NCI-H2107 (cell line): Measurements from ENCODE around the gene DSC3.

ENCODE experiments used
- DNase-seq: peaks from one replicate; lab custom pipeline; 2025; lab: John Stamatoyannopoulos, UW

The DSC3 gene

GRCh38 chr18:30971338-30971956 lies 71.1 kb downstream of the DSC3 start:
- no peak for DNase-seq

DNA sequence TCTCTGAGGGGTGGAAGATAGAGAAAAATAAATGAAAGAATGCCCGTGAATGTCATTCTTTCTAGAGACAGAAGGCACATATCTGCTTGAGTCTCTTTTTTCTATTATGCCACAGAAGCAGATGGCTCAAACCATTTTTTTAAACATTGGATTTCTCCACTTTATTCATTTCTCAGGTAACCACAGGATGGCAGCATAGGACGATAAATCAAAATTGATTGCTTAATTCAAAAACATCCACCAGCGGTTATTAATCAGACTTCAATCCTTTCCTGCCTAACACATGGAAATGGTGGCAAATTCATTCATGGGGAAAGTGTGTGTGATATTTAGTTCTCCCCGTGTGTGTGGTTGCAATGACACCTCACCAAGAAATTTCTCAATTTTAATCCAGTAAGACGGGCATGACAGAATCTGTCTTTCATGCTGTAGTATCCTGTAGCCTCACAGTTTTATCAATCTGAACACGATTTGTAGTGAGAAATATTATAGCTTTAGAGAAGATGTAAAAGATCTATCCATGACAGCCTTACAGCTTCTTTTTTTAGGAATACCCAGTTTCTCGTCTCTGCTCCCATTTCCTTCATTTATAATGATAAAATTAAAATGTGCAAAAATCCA lies 72.2 kb downstream of the DSC3 start:
- DNase-seq, result no peak

DNA sequence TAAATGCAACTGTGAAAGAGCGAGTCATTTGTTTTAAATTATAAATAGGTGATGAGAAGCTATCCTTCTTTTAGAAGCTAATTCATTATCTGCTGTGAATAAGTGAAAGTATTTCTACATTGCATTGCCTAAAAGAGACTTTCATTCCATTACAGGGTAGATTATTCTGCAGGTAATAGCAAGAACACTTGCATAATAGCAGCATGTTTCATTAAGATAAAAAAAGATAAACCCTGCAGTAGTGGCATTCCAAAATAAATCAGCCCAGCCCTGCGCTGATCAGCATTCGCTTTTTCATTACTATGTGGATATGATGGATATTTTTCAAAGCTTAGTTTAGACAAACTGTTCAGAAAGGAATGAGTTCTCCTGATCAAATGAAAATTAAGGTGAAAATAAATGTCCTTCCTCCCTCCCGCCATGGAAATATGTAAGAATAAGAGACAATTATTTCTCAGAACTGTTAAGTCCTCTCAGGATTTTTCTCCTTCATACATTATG lies 72.8 kb downstream of the DSC3 start:
- no peak for DNase-seq

GRCh38 chr18:30967701-30968100 lies 74.8 kb downstream of the DSC3 start:
- DNase-seq, result no peak

- no peak for DNase-seq
Observed at GRCh38 chr18:30965237-30965636, 77.3 kb downstream of the DSC3 start.

GRCh38 chr18:30960661-30961060 lies 81.9 kb downstream of the DSC3 start:
- DNase-seq, result no peak

DNA sequence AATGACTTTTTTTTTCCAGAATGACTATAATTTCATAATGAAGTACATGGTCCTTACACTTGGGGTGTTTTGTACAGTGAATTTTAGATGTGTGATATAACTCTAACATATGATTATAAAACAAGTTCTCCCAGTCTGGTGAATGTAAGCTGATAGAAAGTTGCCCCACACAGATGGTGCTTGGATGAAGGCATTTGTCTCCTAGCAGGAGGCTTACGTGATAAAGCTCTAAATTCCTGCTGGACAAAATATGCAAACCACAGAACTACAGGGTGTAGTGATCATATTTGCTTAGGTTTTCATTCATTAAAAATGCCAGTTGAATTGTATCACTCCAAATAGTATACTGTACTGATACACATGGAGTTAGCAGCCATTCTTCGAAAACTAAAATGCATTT lies 85.5 kb downstream of the DSC3 start:
- DNase-seq, result no peak

DNA sequence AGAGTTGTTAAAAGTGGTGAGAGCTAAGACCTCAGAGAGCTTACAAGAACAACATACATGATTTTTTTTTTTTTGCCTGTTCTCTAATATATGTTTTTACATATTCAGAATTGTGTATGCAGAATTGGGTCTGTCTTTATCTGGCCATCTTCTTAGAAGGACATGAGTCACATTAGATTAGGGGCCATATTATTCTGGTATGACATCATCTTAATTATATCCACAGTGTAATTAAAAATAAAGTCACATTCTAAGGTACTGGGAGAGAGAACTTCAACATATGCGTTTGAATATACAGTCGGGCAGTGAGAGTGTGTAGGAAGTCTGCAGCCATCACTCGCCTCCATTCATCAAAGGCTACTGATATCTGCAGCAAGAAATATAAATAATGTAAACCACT lies 88.3 kb downstream of the DSC3 start:
- DNase-seq, result no peak

- DNase-seq, result no peak
Observed at GRCh38 chr18:30945761-30946160, 96.8 kb downstream of the DSC3 start.

- no peak for DNase-seq
Observed at GRCh38 chr18:30944773-30945417, 97.6 kb downstream of the DSC3 start.

- no peak for DNase-seq
Observed at GRCh38 chr18:30940952-30941539, 101.5 kb downstream of the DSC3 start.
